A673 (cell line): ENCODE measurements around the gene ZBED6. TPM values are rescaled to one million over a fixed set of nuclear protein-coding genes. Genes with fewer than 3 reads are reported as not detected.

Experiments used
- BruUV-seq: library from RNA; stranded (reverse); fragments of 400-500 nt; replicated peaks from 2 replicates; lab custom pipeline; 2021; lab: Mats Ljungman, UMichigan
- CTCF ChIA-PET: fragments of 300-600 bp; sonication (Branson Sonifier 250); formaldehyde crosslinking; loops from one replicate; lab custom pipeline; 2022; ENCODE audit warnings: antibody characterized with exemption; lab: Charles Lee
- POLR2A ChIA-PET: fragments of 300-600 bp; sonication (Branson Sonifier 250); formaldehyde crosslinking; loops from one replicate; lab custom pipeline; 2022; ENCODE audit warnings: antibody characterized with exemption; ENCODE audit not compliant: low non-redundant PET; lab: Charles Lee
- DNase-seq: peaks from one replicate; pipeline ENCODE4 v3.0.0-alpha.2; 2015; ENCODE audit warnings: low spot score
- H3K27ac ChIP-seq: fragments of 200-600 bp; sonication (generic); 2 replicates; pipeline ENCODE4 v1.5.1; 2016; ENCODE audit warnings: mixed run types, low read depth, mild to moderate bottlenecking, mixed read lengths, antibody characterized with exemption, low read length; ENCODE audit not compliant: poor library complexity, severe bottlenecking
- H3K27me3 ChIP-seq: fragments of 200-600 bp; sonication (generic); replicated peaks from 2 replicates; pipeline ENCODE4 v1.6.1; 2017; ENCODE audit warnings: mixed run types, low read depth, mild to moderate bottlenecking, mixed read lengths, antibody characterized with exemption, low read length; ENCODE audit not compliant: insufficient read depth, poor library complexity
- H3K36me3 ChIP-seq: fragments of 200-600 bp; sonication (generic); 2 replicates; pipeline ENCODE4 v1.6.1; 2016; ENCODE audit warnings: mixed run types, mild to moderate bottlenecking, mixed read lengths, antibody characterized with exemption, low read length; ENCODE audit not compliant: insufficient read depth, poor library complexity, severe bottlenecking
- H3K4me1 ChIP-seq: fragments of 200-600 bp; sonication (generic); 2 replicates; pipeline ENCODE4 v1.6.1; 2017; ENCODE audit warnings: mixed run types, mild to moderate bottlenecking, mixed read lengths, antibody characterized with exemption, low read length; ENCODE audit not compliant: insufficient read depth, poor library complexity, severe bottlenecking
- H3K4me3 ChIP-seq: fragments of 200-600 bp; sonication (generic); 2 replicates; pipeline ENCODE4 v1.5.1; 2016; ENCODE audit warnings: low read depth, mixed run types, mild to moderate bottlenecking, mixed read lengths, low read length; ENCODE audit not compliant: poor library complexity, severe bottlenecking
- H3K9me3 ChIP-seq: fragments of 200-600 bp; sonication (generic); 2 replicates; pipeline ENCODE4 v1.6.1; 2016; ENCODE audit warnings: mixed run types, low read depth, mild to moderate bottlenecking, mixed read lengths, antibody characterized with exemption, low read length; ENCODE audit not compliant: poor library complexity, severe bottlenecking
- CTCF ChIP-seq: fragments of 300-800, 200-600 bp; sonication (generic); conservative IDR thresholded peaks from 2 replicates; pipeline ENCODE4 v1.5.1; 2017; ENCODE audit warnings: low read depth, mild to moderate bottlenecking, antibody characterized with exemption, low read length, moderate library complexity, mixed read lengths
- EZH2 ChIP-seq: fragments of 200-600 bp; sonication (generic); IDR thresholded peaks from 2 replicates; pipeline ENCODE4 v1.6.1; 2017; ENCODE audit warnings: borderline replicate concordance, low read depth, mild to moderate bottlenecking, mixed read lengths, antibody characterized with exemption, low read length; ENCODE audit not compliant: poor library complexity, severe bottlenecking
- intact Hi-C: fragments of 100-400 bp; cut with micrococcal nuclease; formaldehyde crosslinking; loops from one replicate; pipeline ENCODE4 v1.10.0; 2022; ENCODE audit not compliant: unreplicated experiment
- total RNA-seq: library from RNA; stranded (reverse); gene quantifications from 2 replicates; pipeline ENCODE4 v1.2.3, GENCODE V29; 2021

The ZBED6 gene
- total RNA-seq, 1 experiment from 2014 or later: 29.6 TPM

DNA sequence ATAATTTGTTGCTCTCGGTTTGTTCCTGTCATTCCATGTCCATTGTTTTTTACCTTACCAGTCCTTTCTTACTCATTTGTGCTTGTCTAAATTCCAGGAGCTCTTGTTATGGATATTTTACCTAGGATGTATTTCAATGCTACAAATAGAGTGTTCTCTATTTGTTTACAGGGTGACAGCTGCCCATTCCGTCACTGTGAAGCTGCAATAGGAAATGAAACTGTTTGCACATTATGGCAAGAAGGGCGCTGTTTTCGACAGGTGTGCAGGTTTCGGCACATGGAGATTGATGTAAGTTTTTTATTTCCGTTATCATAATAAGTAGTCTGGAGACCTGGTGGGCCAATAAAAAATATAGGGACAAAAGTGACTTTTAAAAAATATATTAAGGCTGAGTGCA is 23.0 kb downstream of the ZBED6 start:
- H3K27me3 ChIP-seq: no peaks in the 10 kb centered on the region
- DNase-seq: no peak
- no peak overlapping the region for H3K4me3 ChIP-seq
- intact Hi-C loops: no loop called here
- CTCF ChIA-PET: no interaction called here
- H3K4me1 ChIP-seq: no peaks in the 10 kb centered on the region
- BruUV-seq: no TSS peak
- POLR2A ChIA-PET: no interaction called here
- no peak overlapping the region for H3K27ac ChIP-seq
- H3K9me3 ChIP-seq: no peaks in the 10 kb centered on the region
- TF ChIP-seq CTCF: no peak
- no peak for TF ChIP-seq EZH2
- H3K36me3 ChIP-seq: peaks cover 80% of the 10 kb centered on the region

DNA sequence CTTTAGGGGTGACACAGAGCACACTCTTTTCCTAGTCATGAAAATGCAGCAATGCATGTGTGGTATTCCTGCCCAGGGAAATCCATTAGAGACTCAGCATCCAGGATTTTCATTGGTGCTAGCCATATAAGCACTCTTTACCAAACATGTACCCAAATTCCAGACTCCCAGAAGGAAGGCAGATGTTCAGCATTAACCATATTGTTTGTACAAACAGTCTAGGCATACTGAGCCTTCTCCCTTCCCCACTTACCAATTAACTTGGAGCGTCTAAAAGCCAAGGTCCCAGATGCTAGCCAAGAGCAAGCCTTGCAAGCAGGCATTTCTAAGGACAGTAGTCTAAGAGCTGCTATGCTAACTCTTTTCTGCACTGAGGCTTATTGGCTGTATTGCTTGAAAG is 27.9 kb downstream of the ZBED6 start:
- TF ChIP-seq EZH2 (no peak), CTCF (no peak)
- no peaks in the 10 kb centered on the region for H3K9me3 ChIP-seq
- H3K4me3 ChIP-seq: no peak overlapping the region
- POLR2A ChIA-PET: no interaction called here
- intact Hi-C loops: no loop called here
- H3K27ac ChIP-seq: no peak overlapping the region
- no TSS peak for BruUV-seq
- peaks cover 86% of the 10 kb centered on the region for H3K36me3 ChIP-seq
- H3K4me1 ChIP-seq: no peaks in the 10 kb centered on the region
- CTCF ChIA-PET: no interaction called here
- no peaks in the 10 kb centered on the region for H3K27me3 ChIP-seq
- no peak for DNase-seq

DNA sequence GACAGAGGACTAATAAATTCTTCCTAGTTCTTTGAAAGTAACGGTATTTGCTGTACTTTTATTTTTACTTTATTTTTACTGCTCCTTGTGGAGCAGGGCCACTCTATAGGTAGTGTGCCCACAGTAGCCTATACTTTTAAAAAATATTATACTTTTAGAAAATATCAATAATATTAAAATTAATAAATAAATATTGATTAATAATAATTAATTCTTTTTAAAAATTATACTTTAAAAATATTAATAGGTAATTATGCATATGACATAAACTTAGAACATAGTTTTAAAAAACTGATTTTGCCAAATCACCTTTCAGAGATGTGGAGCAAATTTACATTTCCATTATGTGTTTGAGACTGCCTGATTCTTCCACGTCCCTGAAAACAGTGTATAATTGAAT is 30.8 kb downstream of the ZBED6 start:
- no peaks in the 10 kb centered on the region for H3K9me3 ChIP-seq
- H3K36me3 ChIP-seq: peaks cover 87% of the 10 kb centered on the region
- ChIA-PET POLR2A (no interaction called here), CTCF (interaction anchor here (0.5 kb wide), 1 partner anchor 35 kb away, joined by 3 read pairs; no protein-coding TSS in a partner anchor)
- no peak overlapping the region for H3K4me3 ChIP-seq
- intact Hi-C loops: no loop called here
- H3K27ac ChIP-seq: no peak overlapping the region
- no peak for DNase-seq
- H3K27me3 ChIP-seq: no peaks in the 10 kb centered on the region
- TF ChIP-seq EZH2 (no peak), CTCF (no peak)
- BruUV-seq: no TSS peak
- no peaks in the 10 kb centered on the region for H3K4me1 ChIP-seq
